Activated T-cell treated with anti-CD3 and anti-CD28 coated beads for 4 hours (primary cell): Measurements from ENCODE around the gene ZNF407.

ENCODE experiments used
- DNase-seq: peaks from one replicate; pipeline ENCODE4 v3.0.0-alpha.2; 2020

Gene ZNF407

GRCh38 chr18:75063615-75064512 is 466.2 kb downstream of the ZNF407 start:
- DNase-seq, result no peak

- no peak for DNase-seq
Measured at GRCh38 chr18:75064513-75064905, 466.8 kb downstream of the ZNF407 start.

GRCh38 chr18:75065251-75066000 is 467.8 kb downstream of the ZNF407 start:
- no peak for DNase-seq

GRCh38 chr18:75066021-75066880 is 468.6 kb downstream of the ZNF407 start:
- DNase-seq, result no peak

- DNase-seq, result no peak
Measured at GRCh38 chr18:75066936-75067335, 469.3 kb downstream of the ZNF407 start.

GRCh38 chr18:75067996-75068645 is 470.5 kb downstream of the ZNF407 start:
- no peak for DNase-seq

- DNase-seq, result no peak
Measured at GRCh38 chr18:75068682-75069435, 471.2 kb downstream of the ZNF407 start.

GRCh38 chr18:75070235-75070624 is 472.6 kb downstream of the ZNF407 start:
- DNase-seq, result no peak

- peak; percentile 48 for DNase-seq
Measured at GRCh38 chr18:75070625-75071483, 473.2 kb downstream of the ZNF407 start.

GRCh38 chr18:75071484-75071785 is 473.8 kb downstream of the ZNF407 start:
- no peak for DNase-seq

GRCh38 chr18:75071866-75072671 is 474.4 kb downstream of the ZNF407 start:
- no peak for DNase-seq

GRCh38 chr18:75072672-75073371 is 475.2 kb downstream of the ZNF407 start:
- DNase-seq, result no peak

GRCh38 chr18:75073654-75074053 is 476.0 kb downstream of the ZNF407 start:
- DNase-seq, result no peak

GRCh38 chr18:75074196-75075015 is 476.7 kb downstream of the ZNF407 start:
- no peak for DNase-seq

- DNase-seq, result no peak
Measured at GRCh38 chr18:75075016-75075305, 477.3 kb downstream of the ZNF407 start.

- no peak for DNase-seq
Measured at GRCh38 chr18:75075429-75075841, 477.8 kb downstream of the ZNF407 start.

GRCh38 chr18:75076286-75076685 is 478.6 kb downstream of the ZNF407 start:
- no peak for DNase-seq

- DNase-seq, result no peak
Measured at GRCh38 chr18:75081486-75081885, 483.8 kb downstream of the ZNF407 start.

GRCh38 chr18:75083131-75083530 is 485.5 kb downstream of the ZNF407 start:
- DNase-seq, result no peak
